GM21360 (cell line): ENCODE results near the gene SORCS2.
"Not testable (repeated sequence)": the region's sequence is repeated elsewhere in the genome, so short reads cannot be mapped to it uniquely, and the experiment has no call there.

ENCODE experiments used
- ATAC-seq: cut with Tn5 transposase; IDR thresholded peaks from one replicate; pipeline ENCODE4 v1.9.1; 2021; ENCODE audit warnings: mild to moderate bottlenecking, moderate library complexity; ENCODE audit not compliant: unreplicated experiment

The SORCS2 gene

GRCh38 chr4:7590899-7591298 lies 398.6 kb downstream of the SORCS2 start:
- no peak for ATAC-seq

GRCh38 chr4:7591409-7592053 lies 399.2 kb downstream of the SORCS2 start:
- ATAC-seq: no peak

DNA sequence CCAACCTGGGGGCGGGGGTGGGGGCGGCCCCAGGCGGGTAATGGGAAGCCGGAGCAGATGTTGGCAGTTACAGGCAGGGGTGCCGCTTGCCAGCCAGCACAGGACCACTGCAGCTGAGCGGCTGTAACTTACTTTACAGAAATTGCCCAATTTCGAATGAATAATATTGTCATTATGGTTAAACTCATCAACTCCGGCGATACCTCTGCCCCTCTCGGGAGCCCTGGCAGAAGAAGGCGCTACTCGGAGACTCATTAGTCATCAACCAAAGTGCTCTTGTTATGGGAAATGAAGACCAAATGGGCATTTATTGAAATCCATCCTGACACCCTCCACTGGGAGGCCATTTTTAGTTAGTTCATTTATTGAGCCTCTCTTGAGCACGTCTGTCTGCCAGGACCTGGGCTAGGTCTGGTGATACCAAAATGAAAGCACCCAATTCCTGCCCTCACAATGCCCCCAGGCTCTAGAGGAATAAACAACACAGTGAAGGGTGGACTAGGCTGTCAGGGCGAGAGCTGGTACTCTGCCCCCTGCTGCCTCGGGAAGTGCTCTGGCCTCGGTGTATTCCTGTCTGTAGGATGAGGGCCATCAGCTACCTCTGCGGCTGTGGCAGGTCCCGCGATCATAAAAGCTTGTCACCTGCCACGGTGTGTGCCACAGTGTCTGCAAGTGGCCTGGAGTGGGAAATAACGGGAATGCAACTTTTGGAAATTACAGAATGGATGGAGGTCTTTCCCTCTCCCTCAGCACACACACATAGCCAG lies 401.5 kb downstream of the SORCS2 start:
- no peak for ATAC-seq

GRCh38 chr4:7595934-7596461 lies 403.7 kb downstream of the SORCS2 start:
- ATAC-seq: no peak

DNA sequence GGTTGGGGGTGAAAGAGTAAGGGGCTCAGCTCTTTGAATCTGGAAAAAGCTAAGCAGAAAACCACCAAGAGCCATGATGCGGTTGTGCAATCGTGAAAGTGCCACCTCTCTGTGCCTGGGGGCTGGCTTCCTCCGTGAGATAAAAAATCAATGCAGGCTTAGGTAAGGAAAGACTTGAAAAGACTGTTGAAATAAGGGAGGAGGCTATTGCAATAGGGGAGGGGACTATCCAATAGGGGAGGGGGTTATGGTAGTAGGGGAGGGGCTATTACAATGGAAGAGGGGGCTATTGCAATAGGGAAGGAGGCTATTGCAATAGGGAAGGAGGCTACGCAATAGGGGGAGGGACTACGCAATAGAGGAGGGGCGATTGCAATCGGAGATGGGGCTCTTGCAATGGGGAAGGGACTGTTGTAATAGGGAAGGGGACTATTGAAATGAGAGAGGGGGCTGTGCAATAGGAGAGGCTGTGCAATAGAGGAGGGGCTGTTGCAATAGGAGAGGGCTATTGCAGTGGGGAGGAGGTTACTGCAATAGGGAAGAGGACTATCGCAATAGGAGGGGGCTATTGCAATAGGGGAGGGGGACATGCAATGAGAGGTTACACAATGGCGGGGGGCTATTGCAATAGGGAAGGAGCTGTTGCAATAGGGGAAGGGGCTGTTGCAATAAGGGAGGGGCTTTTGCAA lies 404.7 kb downstream of the SORCS2 start:
- no peak for ATAC-seq

DNA sequence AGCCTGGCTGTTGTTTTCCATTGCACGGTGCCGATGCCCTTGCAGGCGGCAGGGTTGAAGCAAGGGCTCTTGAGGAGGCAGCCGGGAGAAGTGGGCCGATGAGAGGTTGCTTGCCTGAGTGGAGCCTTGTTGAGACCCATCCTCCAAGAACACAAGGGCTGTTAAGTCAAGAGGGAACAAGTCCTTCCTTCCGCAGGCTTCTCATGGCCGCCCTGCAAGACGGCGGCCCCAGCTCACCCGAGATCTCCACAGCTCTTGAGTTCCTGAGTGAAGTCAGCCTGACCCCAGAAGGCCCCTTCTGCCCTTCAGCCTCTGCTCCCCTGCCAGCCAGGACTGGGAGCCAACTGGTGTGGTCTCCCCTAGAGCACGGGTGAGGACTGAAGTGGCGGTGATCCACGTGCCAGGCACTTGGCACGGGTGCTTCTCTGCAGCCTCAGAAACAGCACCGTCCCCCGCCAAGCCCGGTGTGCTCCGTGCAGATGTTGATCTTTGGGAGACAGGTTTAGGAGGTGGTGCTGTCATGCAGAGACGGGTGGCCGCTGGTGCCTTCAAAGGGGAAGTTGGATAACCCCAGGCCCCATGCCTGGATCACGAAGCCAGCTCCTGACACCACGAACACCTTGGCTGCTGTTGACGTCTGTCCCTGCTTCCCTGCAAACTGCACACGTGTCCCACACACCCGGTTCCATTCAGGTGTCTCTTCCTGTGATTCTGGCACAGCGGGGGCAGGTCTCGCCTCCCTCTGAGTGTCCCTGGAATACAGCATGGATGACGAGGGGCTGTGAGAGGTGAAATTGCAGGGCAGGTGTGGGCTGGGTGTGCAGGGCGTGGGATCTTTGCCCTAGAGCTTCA lies 406.8 kb downstream of the SORCS2 start:
- no peak for ATAC-seq

DNA sequence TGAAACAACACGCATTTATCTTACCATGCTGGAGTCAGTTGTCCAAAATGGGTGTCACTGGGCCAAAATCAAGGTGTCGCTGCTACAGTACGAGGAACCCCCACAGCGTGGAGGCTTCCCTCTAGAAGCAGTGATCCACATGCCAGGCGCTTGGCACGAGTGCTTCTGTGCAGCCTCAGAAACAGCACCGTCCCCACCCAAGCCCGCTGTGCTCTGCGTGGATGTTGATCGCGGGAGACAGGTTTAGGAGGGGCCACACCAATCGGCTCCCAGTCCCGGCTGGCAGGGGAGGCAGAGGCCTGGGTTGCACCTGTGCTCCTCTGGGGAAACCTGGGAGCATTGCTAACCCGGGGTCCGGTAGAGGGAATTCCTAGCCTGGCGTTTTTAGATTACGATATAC lies 407.9 kb downstream of the SORCS2 start:
- ATAC-seq: no peak

- not testable (repeated sequence) for ATAC-seq
Observed at GRCh38 chr4:7602166-7602565, 409.8 kb downstream of the SORCS2 start.

DNA sequence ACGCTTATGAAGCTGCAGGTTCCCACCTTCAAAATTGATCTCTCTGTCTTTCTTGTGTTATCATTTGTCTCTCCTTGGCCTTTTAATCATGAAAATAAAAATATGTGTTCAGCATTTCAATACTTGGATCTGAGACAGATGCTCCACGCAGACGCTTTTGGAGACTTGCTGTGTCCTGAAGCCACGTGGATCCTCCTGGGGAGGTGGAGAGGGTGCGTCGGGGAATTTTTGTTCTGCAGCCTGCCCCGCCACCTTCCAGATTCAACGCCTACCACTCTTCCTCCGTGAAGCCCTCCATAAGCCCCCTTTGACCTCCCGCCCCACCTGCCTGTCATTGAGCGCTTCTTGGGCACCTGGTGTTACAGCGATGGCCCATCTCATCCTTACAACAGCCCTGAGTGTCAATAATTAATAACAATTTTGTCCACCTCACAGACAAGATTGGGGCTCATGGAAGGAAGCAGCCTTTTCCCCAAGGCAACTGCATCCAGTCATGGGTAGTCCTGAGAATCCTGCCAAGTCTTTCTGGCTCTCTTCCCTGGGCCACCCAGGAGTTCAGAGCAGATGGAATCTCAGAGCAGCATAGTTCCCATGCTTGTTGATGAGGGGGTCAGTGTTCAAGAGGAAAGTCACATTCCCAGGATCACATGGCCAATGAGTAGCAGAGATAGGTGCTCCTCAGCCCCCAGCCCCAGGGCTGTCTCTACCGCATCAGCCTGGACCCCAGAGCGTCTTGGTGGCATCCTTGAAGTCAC lies 415.0 kb downstream of the SORCS2 start:
- no peak for ATAC-seq

- ATAC-seq: no peak
Observed at GRCh38 chr4:7608046-7608445, 415.7 kb downstream of the SORCS2 start.

- ATAC-seq: no peak
Observed at GRCh38 chr4:7609316-7609715, 417.0 kb downstream of the SORCS2 start.

- ATAC-seq: no peak
Observed at GRCh38 chr4:7610022-7610670, 417.8 kb downstream of the SORCS2 start.

DNA sequence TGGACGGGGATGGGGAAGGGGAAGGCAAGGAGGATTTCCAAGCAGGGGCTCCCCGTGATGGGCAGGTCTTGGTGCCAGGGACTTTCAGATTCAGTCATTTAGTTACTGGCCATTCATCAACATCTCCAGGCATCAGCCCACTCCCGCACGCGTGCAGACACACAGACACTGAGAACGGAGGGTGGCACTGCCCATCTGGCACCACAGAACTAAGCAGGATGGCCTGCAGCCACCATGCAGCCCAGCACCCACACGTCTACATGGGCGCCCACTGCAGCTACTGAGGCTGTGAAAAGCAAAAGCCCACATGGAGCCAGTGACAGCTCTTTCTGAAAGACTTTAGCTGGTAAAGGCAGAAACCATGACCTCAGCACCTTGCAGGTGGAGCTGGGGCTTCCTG lies 418.5 kb downstream of the SORCS2 start:
- ATAC-seq: no peak

GRCh38 chr4:7612311-7612897 lies 420.1 kb downstream of the SORCS2 start:
- ATAC-seq: no peak

DNA sequence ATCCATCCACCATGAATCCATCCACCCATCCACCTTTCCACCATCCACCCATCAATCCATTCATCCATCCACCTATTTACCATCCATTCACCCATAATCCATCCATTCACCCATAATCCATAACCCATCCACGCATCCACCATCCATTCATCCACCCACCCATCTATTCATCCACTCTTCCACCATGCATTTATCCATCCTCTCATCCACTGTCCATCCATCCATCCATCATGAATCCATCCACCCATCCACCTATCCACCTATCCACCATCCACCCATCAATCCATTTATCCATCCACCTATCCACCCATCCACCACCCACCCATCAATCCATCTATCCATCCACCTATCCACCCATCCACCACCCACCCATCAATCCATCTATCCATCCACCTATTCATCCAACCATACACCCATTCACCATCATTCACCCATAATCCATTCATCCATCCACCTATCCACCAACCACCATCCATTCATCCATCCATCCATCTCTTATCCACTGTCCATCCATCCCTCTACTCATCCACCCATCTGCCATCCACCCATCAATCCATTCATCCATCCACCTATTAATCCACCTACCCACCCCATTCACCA lies 422.1 kb downstream of the SORCS2 start:
- no peak for ATAC-seq

DNA sequence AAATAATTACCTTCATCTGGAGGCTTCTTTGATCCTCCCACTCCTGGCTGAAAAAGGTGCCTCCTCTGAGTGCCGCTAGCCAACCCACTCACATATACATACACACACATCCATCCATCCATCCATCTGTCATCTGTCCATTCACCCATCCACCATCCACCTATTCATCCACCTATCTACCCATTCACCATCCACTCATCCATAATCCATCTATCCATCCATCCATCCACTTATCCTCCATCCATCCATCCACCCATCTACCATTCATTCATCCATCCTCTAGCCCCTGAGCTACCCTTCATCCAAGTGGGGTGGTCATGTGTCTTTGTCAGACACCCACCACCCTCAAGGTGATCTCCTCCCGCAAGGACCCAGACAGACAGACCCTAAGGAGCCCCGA lies 423.9 kb downstream of the SORCS2 start:
- no peak for ATAC-seq

- no peak for ATAC-seq
Observed at GRCh38 chr4:7618361-7618760, 426.0 kb downstream of the SORCS2 start.

- ATAC-seq: no peak
Observed at GRCh38 chr4:7620086-7620813, 427.9 kb downstream of the SORCS2 start.
